NK-92 (cell line): ENCODE results near the gene UBE2U.

Source experiments
- DNase-seq: peaks from one replicate; lab custom pipeline; 2025; ENCODE audit not compliant: unreplicated experiment; lab: John Stamatoyannopoulos, UW

UBE2U gene, protein sequence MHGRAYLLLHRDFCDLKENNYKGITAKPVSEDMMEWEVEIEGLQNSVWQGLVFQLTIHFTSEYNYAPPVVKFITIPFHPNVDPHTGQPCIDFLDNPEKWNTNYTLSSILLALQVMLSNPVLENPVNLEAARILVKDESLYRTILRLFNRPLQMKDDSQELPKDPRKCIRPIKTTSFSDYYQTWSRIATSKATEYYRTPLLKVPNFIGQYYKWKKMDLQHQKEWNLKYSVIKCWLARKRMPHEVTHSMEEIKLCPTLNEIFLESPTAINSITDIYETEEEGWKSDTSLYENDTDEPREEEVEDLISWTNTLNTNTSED

DNA sequence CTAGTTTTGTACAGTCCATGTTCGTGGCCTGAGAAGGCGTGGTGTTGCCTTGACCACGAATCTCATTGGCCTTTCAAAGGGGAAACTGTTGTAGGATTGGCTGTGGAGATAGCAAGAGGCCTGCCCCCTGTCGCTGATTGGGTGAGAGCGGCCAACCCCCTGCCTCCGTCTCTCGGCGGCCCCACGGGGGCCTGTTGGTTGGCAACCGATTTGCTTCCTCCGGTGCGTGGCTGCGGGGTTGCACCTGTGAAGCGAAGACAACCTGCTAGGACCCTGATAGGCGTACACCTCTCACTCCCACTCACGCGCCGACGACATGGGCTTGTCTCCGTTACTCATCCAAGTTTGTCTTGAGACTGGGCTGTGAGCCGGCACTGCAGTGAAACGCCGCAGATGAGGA, at the start of gene UBE2U:
TSS of gene UBE2U (plus strand) at position 204 of the 400 bp plus-strand sequence. CDS start 428 bp downstream, outside the sequence.
- DNase-seq, result no peak

DNA sequence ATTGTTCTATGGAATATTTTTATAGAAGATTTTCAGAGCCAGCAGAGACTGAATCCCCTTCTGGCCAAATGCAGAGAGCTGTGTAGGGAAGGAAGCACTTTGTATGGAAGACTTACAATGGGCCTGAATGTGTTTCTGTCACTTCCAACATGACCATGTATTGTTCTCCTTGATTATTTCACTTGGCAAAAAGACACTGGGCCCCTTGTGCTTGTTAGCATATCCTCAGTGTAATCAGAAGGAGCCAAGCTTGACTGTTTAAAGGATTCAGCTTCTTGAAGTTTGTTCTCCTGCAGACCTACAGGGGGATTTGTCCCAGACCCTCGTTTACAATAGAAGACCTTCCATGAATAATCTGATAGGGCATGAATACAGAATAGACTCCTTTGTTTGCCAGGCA, 48.1 kb upstream of the UBE2U start:
- DNase-seq, result no peak

DNA sequence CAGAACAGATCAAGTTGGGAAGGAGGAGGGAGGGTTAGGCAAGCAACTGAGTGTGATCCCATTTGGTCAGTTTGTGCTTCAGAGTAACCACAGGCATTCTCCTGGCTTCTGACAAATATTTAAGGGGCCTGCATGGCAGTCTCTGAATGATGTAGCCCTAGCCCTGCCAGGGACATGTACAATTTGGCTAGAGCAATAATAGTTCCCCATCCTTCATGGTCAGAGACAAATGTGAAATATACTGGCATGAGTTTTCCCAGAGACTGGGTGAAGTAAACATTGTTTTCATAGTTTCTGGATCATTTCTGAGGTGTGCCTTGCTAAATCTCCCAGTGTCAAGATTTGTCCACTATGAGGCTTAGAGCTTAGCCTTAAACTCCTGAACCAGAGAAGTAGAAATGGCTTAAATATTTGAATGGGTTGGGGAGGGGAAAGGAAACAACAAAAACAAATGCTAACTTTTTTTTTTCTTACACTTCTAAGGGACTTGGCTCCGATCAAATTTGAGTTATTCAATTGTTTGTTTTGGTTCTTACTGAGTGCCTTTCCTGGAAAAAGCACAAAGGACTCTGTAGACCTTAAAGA, 42.0 kb upstream of the UBE2U start:
- no peak for DNase-seq

DNA sequence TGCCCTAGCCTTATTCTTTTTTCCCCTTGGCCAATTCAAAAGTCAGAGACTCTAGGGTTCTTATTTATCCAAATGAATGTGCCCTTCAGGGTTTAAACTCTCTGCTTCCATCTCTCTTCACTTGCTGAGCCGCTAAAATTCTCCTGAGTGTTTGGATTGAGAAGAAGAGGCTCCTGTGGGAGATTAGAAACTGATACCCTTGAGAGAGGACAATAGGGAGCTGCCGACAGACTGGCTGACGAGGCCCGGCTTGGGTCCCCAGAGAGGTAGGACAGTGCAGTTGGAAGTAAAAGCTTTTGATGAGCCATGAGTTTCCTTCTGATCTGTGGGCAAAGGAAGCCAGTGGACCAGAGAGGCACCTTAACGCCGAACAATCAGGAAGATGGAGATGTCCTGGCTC, 41.3 kb upstream of the UBE2U start:
- no peak for DNase-seq

DNA sequence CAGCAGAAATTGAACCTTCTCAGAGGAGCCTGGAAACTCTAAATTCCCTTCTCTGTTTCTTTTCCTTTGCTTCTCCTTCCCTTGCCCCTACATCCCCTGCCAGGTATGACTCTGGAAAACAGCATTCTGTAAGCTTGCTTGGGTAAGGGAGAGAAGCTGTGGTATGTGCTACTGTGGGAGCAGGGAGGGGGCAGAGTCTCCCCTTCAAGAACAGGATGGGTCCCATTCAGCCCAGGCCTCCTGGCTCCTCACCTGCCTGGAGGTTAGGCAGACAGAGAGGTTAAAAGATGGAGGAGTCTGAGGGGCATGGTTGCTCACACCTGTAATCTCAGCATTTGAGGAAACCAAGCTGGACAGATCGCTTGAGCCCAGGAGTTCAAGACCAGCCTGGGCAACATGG, 40.6 kb upstream of the UBE2U start:
- DNase-seq, result no peak

DNA sequence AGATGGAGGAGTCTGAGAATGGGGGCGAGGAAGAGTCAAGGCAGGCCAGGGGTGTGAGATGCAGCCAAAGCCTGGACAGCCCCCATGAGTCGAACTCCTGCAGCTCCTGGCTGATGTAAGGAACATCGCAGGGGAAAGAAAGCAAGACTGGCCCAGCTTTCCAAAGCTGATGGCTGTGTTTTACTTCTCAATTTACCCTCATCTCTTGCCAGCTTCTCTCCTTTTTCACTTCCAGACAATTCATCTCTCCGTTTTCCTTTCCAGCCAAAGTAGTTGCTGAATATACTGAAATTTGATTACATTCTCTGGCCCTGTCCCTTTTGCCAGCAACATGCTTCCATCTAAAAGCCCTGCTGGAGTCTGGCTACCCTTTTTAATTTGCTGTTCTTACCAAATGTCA, 40.0 kb upstream of the UBE2U start:
- no peak for DNase-seq

DNA sequence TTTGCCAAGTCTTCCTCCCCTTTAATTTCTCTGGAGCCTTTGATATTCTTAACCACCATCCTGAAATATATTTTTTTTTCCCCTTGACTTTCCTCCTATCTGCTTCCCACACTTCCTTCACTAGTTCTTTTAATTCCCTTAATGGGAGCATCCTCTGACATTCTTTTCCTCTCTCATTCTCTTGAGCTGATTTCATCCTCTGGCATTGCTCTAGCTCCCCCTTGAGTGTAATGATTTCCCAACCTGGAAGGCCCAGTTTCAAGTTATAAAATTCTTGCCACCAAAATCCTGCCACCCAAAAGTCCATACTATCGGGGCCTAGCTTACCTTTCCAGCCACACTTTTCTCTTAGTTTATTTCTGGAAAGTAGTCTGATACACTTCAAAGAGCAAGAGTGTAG, 39.5 kb upstream of the UBE2U start:
- no peak for DNase-seq

DNA sequence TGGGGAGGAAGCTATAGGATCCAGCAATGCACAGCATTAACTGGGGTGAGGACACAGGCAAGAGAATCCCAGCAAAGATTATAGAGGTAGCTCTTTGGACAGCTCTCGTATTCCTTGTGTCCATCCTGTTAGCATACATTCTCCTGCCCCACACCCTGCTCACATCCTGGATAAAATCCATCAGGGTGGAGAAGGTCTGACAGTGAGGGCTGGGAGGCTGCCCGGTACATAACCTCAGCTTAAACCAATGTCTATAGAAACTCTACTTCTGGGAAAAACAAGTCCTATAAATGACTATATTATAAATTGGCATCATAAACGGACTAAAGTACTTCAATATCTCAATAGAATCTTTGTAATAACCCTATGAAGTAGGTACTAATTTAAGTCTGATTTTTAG, 36.8 kb upstream of the UBE2U start:
- DNase-seq, result no peak

DNA sequence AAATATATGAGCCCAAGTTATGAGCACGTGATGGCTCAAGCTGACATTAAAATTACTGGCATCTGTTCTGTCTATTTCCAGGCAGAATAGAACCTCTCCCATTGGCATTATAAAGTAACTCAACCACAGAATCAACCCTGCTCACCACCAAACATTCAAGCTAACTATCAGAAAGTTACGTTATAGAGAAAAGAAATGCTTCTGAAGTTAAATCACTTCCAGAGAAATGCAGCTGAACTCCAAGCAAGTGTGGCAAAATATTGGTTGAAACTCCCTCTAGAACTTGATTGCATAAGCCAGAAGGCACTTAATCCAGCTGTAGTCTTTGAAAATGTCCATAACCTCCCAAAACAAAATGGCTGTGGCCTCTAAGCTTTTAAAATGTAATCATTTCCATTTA, 36.2 kb upstream of the UBE2U start:
- DNase-seq, result no peak

DNA sequence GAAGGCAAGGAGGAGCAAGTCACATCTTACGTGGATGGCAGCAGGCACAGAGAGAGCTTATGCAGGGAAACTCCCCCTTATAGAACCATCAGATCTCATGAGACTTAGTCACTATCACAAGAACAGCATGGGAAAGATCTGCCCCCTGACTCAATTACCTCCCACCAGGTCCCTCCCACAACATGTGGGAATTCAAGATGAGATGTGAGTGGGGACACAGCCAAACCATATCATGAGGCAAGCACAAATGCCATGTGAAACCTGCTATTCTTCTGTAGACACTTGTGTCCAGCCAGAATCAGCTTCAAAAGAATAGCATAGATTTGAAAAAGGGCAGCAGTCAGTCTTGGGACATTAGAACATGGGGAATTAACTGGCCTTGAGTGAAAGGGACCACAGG, 32.2 kb upstream of the UBE2U start:
- no peak for DNase-seq

DNA sequence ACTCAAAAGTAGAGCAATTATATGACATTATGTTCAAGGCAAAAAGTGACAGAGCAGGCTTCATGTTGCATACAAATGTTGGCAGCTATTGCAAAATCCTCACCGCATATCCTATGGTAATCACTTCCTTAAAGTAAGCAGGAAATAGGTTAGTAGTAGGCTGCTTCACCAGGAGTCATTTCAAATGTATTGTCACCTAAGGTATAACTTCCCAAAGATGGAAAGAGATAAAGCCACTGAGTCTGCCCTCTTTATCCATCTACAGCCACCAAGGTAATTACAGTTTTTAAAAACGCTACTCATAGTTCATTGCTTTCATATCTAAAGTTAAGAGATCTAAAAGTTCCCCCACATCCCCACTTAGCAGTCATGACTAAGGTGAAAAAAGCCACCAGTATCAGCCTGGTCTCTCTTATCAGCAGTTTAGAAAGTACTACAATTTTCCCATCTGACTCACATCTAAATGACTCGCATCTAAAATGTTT, 31.6 kb upstream of the UBE2U start:
- no peak for DNase-seq

DNA sequence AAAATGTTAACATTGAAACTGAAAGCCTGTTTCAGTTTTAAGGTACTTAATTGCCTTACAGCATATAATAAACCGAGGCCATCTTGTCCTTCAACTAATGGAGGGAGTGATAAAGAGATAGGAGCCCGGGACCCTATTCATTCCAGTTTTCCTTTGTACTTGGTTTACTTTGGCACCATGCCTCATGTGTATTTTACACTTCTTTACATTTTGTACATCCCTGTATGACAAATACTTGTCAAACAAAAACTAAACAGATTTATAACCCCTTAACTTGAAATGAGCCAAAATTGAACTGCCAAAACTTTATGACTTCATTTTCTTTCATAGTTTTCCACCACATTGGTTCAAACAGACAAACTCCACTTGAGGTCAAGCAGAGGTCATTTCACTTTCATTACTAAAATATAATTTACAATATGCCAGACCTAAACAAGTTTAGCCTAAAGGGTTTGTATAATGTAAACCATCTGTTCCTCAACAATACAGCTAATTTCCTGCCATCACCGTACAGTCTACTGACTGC, 30.9 kb upstream of the UBE2U start:
- no peak for DNase-seq

DNA sequence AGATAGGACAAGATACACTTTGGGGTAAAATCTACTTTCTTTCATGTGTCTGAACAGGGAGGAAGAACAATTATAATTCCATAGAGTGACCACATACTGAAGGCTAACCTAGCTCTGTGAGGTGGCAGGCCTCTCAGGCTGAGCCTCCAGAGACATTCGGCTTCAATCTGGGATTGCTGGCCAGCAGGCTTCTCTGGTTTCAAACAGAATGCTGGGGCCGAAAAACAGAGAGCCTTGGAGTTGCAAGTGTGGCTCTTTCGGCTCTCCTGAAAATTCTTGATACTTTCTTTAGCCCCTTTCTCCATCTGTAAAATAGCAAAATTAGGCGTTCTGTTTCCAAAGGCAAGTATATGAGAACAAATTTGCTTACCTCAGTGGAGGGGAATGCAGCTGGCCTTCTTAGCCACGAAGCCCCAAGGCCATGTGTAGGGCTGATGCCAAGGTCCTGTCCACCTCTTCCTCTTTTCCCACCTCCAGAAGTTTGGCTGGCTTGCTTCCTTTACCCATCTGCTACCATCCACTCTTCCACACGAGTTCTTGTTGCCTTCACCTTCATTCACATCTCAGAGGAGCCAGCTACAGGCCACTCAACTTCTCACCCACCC, 30.0 kb upstream of the UBE2U start:
- DNase-seq, result no peak

DNA sequence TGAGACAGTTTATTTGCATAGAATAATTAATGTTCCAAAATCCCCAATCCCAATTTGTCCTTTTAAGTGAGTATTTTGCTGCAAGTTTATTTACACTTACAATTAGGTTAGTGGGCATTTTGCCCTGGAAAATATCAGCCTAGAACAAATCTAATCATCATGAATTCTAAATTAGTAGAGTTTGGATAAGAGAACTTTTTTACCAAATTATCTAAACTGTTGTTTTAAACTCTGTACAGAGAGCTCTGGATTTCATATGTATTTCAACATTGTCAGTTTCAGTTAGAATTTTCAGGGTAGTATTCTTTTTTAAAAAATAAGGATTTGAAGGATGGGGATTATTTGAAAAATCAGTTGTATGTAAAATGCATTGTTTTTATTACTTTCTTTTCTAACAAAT, 27.8 kb upstream of the UBE2U start:
- DNase-seq, result no peak

DNA sequence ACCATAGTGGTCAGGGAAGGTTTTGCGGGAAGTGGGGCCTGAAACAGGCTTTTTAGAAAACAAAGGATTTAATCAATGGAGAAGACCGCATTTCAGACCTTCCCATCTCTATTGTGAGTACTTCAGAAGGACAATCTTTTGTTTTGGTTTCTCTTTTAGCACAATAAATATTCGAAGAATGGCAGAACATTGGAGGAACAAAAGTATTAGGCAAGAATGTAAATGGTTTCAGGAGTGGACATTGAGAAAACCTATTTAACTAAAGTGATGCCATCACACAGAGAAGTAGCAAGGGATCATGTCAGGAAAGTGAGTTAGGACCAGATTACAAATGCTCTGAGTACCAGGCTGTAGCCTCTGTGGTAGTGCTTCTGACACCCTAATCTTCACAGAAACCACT, 26.8 kb upstream of the UBE2U start:
- DNase-seq, result no peak

DNA sequence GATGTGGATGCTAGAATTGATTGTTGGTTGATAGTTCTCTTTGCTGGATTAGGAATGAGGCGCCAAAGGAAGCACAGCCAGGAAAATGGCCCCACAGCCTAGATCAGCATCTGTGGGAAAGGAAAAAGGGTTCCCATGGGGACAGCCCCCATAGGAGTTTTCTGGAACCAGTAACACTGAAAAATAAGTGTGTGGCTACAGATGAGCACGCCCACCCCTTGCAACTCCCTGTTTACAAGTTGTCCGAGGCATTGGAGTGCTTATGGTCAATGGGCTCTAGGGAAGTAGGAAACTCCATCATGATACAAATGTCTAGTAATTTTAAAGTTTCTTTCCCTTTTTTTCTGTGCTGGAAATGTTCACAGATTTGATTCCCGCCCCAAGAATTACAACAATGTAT, 23.8 kb upstream of the UBE2U start:
- DNase-seq, result no peak

DNA sequence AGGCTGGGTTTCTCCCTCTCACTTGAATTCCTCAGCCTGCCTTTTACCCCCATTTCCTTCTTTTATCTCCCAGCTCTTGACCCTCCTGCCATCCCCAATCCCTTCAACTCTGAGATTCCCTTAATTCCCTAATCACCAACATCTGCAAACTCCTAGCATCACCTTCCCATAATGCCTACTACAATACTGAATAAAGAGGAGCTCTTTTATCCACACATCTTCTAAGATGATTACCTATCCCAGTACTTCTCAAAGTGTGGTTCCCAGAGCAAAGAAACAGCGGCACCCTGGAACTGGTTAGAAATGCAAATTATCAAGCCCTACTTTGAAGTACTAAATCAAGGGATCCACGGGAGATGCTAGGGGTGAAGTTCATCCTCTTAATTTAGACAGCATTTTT, 21.2 kb upstream of the UBE2U start:
- DNase-seq, result no peak

DNA sequence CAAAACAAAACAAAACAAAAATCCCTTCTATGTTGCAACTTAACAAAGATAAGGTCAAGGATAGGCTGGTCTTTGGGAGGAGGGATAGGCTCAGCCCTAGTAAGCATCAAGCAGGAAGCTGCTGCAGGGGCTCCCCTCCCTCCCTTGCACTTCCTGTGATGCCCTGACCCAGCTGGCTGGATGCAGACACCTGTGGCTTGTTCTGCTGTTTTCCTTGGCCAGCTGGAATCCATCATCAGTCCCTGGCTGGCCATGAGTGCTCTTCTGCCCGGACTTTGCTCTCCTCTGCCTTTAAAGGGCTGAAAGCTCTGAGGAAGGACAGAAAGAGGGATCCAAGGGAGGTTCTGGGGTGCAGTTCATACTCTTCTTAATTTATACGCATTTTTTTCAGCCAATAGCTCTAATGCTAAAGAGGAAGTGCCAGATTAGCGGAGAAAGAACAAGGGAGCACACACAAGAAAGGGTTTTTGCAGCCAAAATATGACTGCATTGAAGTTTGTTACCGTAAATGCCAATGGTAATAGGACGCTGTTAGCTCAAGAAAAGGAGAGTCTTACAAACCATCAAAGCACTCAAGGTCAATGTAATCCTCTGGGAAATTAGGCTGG, 19.9 kb upstream of the UBE2U start:
- no peak for DNase-seq

DNA sequence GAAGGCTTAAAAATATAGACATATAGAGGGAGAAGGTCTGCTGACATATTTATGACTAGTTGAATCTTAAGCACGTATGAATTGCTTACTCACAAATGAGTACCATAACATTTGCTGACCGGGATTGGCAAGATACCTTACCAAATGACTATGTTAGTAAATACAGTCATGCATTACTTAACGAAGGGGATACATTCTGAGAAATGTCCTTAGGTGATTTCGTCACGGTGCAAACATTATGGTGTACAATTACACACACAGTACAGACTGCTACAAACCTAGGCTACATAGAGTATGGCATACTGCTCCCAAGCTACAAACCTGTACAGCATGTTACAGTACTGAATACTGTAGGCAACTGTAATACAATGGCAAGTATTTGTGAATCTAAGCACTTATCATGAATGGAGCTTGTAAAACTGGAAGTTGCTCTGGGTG, 19.4 kb upstream of the UBE2U start:
- no peak for DNase-seq

DNA sequence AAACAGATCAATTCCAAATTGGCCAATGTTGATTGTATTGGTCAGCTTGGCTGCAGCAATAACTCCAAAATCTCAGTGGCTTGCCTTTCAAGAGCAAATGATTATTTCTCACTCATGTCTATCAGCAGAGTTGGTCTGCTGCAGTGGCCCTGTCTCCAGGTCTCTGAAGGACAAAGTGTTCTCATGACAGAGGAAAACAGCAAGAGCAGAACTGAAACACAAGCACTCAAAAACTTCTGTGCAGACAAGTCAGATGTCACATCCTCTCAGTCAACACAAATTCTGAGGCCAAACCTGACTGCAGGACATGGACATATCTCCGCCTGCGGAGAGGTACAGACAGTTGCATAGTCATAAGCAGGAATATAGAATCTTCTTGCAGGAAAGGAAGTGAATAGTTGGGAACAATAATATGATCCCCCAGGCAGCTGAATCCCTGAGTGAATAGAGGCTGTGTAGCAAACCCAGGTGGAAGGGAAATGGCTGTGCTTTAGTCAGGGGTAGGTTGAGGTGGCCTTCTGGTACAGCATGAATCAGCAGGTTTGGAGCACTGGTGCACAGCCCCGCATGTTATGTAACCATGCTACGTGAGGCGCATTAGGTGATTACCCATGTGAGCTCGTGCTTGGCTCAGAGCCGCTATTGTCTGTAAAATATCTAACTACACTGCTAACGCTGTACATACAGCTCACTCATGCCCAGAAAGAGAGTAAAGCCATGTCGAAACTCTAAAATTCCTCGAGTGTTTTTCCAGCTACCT, 17.1 kb upstream of the UBE2U start:
- no peak for DNase-seq

DNA sequence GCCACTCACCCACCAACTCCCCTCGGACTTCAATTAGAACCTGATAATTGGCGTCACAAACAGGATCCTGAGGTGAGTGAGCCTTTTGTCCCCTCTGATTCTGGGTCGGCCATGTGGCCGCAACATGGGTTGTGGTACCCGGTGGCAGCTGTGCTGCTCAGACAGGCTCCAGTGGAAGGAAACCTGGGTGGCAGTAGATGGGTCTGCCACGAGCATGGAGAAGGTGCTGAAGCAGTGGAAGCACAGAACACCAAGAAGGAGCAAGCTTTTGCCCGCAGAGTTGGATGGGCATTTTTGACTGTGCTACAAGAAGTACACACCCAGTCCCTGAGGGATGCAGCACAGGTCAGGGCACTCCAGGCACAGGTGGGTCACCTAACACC, 16.5 kb upstream of the UBE2U start:
- no peak for DNase-seq
